Karpas-422 (cell line): Measurements from ENCODE around the gene GATA1. TPM values are rescaled to one million over a fixed set of nuclear protein-coding genes. Genes with fewer than 3 reads are reported as not detected.

Source experiments
- DNase-seq: peaks from one replicate; pipeline ENCODE4 v3.0.0-alpha.2; 2015
- H2AFZ ChIP-seq: fragments of 200-600 bp; sonication (generic); 2 replicates; pipeline ENCODE4 v1.6.1; 2014; ENCODE audit warnings: antibody characterized with exemption, low read length, mixed read lengths
- H3K27ac ChIP-seq: fragments of 200-600 bp; sonication (generic); 2 replicates; pipeline ENCODE4 v1.5.1; 2014; ENCODE audit warnings: mild to moderate bottlenecking, low read length, moderate library complexity
- H3K27me3 ChIP-seq: fragments of 200-600 bp; sonication (generic); 2 replicates; pipeline ENCODE4 v1.6.1; 2014; ENCODE audit warnings: low read length, mixed read lengths
- H3K36me3 ChIP-seq: fragments of 200-600 bp; sonication (generic); 2 replicates; pipeline ENCODE4 v1.6.1; 2014; ENCODE audit warnings: low read length, mixed read lengths; ENCODE audit not compliant: insufficient read depth
- H3K4me1 ChIP-seq: fragments of 200-600 bp; sonication (generic); 2 replicates; pipeline ENCODE4 v1.6.1; 2014; ENCODE audit warnings: mild to moderate bottlenecking, low read length, mixed read lengths
- H3K4me2 ChIP-seq: fragments of 200-600 bp; sonication (generic); 2 replicates; pipeline ENCODE4 v1.6.1; 2014; ENCODE audit warnings: low read length, low read depth, mild to moderate bottlenecking; ENCODE audit not compliant: poor library complexity, severe bottlenecking
- H3K4me3 ChIP-seq: fragments of 200-600 bp; sonication (generic); 2 replicates; pipeline ENCODE4 v1.5.1; 2014; ENCODE audit warnings: mild to moderate bottlenecking, antibody characterized with exemption, low read length, mixed read lengths
- H3K79me2 ChIP-seq: fragments of 200-600 bp; sonication (generic); 2 replicates; pipeline ENCODE4 v1.6.1; 2014; ENCODE audit warnings: mild to moderate bottlenecking, low read length, mixed read lengths
- H3K9ac ChIP-seq: fragments of 200-600 bp; sonication (generic); 2 replicates; pipeline ENCODE4 v1.6.0; 2014; ENCODE audit warnings: low read length
- H3K9me2 ChIP-seq: fragments of 200-600 bp; sonication (generic), shearing (Covaris generic); replicated peaks from 2 replicates; pipeline ENCODE4 v1.6.0; 2014; ENCODE audit warnings: mild to moderate bottlenecking, low read length, moderate library complexity; ENCODE audit not compliant: insufficient read depth
- H3K9me3 ChIP-seq: fragments of 300-700, 200-600 bp; sonication (generic); 2 replicates; pipeline ENCODE4 v1.6.1; 2014; ENCODE audit warnings: low read length, mixed read lengths
- H4K20me1 ChIP-seq: fragments of 200-600 bp; sonication (generic); 2 replicates; pipeline ENCODE4 v1.6.1; 2014; ENCODE audit warnings: mild to moderate bottlenecking, antibody characterized with exemption, low read length, low read depth; ENCODE audit not compliant: insufficient read depth
- total RNA-seq: library from RNA; depleted of rRNA; stranded (reverse); fragments of >200 nt; shearing (Covaris generic); gene quantifications from 2 replicates; pipeline ENCODE4 v1.2.3, GENCODE V29; 2014; ENCODE audit warnings: low replicate concordance

GATA1 gene
- total RNA-seq, 1 experiment from 2014 or later = not detected

GRCh38 chrX:48776818-48777439 is 9.5 kb upstream of the GATA1 start:
- no peak for DNase-seq
- H3K4me2 ChIP-seq = no peak overlapping the region
- no peak overlapping the region for H3K27ac ChIP-seq

GRCh38 chrX:48779399-48779798 is 7.0 kb upstream of the GATA1 start:
- Histone ChIP-seq H3K9me3 (no peaks in the 10 kb centered on the region), H3K4me3 (no peak overlapping the region), H3K4me2 (no peak overlapping the region), H2AFZ (no peak overlapping the region), H3K9ac (no peak overlapping the region), H4K20me1 (no peaks in the 10 kb centered on the region), H3K36me3 (no peaks in the 10 kb centered on the region), H3K27me3 (no peaks in the 10 kb centered on the region), H3K79me2 (no peaks in the 10 kb centered on the region), H3K4me1 (no peaks in the 10 kb centered on the region), H3K9me2 (no peaks in the 10 kb centered on the region), H3K27ac (no peak overlapping the region)
- DNase-seq = no peak

More at GRCh38 chrX:48776818-48777439, 9.5 kb upstream of the GATA1 start:
- Histone ChIP-seq H3K9me3 (no peaks in the 10 kb centered on the region), H2AFZ (no peak overlapping the region), H4K20me1 (no peaks in the 10 kb centered on the region), H3K9me2 (no peaks in the 10 kb centered on the region), H3K79me2 (no peaks in the 10 kb centered on the region), H3K27me3 (no peaks in the 10 kb centered on the region), H3K4me1 (no peaks in the 10 kb centered on the region), H3K36me3 (no peaks in the 10 kb centered on the region), H3K4me3 (no peak overlapping the region), H3K9ac (no peak overlapping the region)

- Histone ChIP-seq H3K36me3 (no peaks in the 10 kb centered on the region), H3K9me3 (no peaks in the 10 kb centered on the region), H4K20me1 (no peaks in the 10 kb centered on the region), H2AFZ (no peak overlapping the region), H3K27ac (no peak overlapping the region), H3K9me2 (no peaks in the 10 kb centered on the region), H3K27me3 (no peaks in the 10 kb centered on the region), H3K4me2 (no peak overlapping the region), H3K4me1 (no peaks in the 10 kb centered on the region), H3K79me2 (no peaks in the 10 kb centered on the region), H3K4me3 (no peak overlapping the region), H3K9ac (no peak overlapping the region)
- no peak for DNase-seq
Observed at GRCh38 chrX:48781705-48782104, 4.7 kb upstream of the GATA1 start.

GRCh38 chrX:48782216-48782615 is 4.2 kb upstream of the GATA1 start:
- no peak overlapping the region for H3K9ac ChIP-seq
- no peak overlapping the region for H2AFZ ChIP-seq
- H4K20me1 ChIP-seq = no peaks in the 10 kb centered on the region

GRCh38 chrX:48782795-48783194 is 3.6 kb upstream of the GATA1 start:
- Histone ChIP-seq H3K36me3 (no peaks in the 10 kb centered on the region), H3K4me2 (no peak overlapping the region), H3K4me3 (no peak overlapping the region), H3K79me2 (no peaks in the 10 kb centered on the region), H3K9me3 (no peaks in the 10 kb centered on the region), H3K9me2 (no peaks in the 10 kb centered on the region), H3K9ac (no peak overlapping the region), H3K4me1 (no peaks in the 10 kb centered on the region), H2AFZ (no peak overlapping the region), H3K27ac (no peak overlapping the region), H4K20me1 (no peaks in the 10 kb centered on the region), H3K27me3 (no peaks in the 10 kb centered on the region)
- DNase-seq = no peak

More at GRCh38 chrX:48782216-48782615, 4.2 kb upstream of the GATA1 start:
- Histone ChIP-seq H3K27ac (no peak overlapping the region), H3K79me2 (no peaks in the 10 kb centered on the region), H3K4me3 (no peak overlapping the region), H3K9me2 (no peaks in the 10 kb centered on the region), H3K36me3 (no peaks in the 10 kb centered on the region), H3K9me3 (no peaks in the 10 kb centered on the region), H3K27me3 (no peaks in the 10 kb centered on the region), H3K4me2 (no peak overlapping the region), H3K4me1 (no peaks in the 10 kb centered on the region)
- DNase-seq = no peak

GRCh38 chrX:48784726-48785125 is 1.7 kb upstream of the GATA1 start:
- Histone ChIP-seq H3K9me3 (no peaks in the 10 kb centered on the region), H3K4me3 (no peak overlapping the region), H3K27me3 (no peaks in the 10 kb centered on the region), H2AFZ (no peak overlapping the region), H3K9me2 (no peaks in the 10 kb centered on the region), H3K4me1 (no peaks in the 10 kb centered on the region), H3K36me3 (no peaks in the 10 kb centered on the region), H3K27ac (no peak overlapping the region), H3K79me2 (no peaks in the 10 kb centered on the region), H3K4me2 (no peak overlapping the region), H4K20me1 (no peaks in the 10 kb centered on the region), H3K9ac (no peak overlapping the region)
- DNase-seq = no peak

- Histone ChIP-seq H3K36me3 (no peaks in the 10 kb centered on the region), H3K79me2 (no peaks in the 10 kb centered on the region), H3K9ac (no peak overlapping the region), H4K20me1 (no peaks in the 10 kb centered on the region), H3K4me1 (no peaks in the 10 kb centered on the region), H3K27me3 (no peaks in the 10 kb centered on the region), H3K4me3 (no peak overlapping the region), H2AFZ (no peak overlapping the region), H3K4me2 (no peak overlapping the region), H3K9me3 (no peaks in the 10 kb centered on the region), H3K9me2 (no peaks in the 10 kb centered on the region), H3K27ac (no peak overlapping the region)
- no peak for DNase-seq
Observed at GRCh38 chrX:48785186-48785539, 1.2 kb upstream of the GATA1 start.

GRCh38 chrX:48785540-48786214 is 713 bp upstream of the GATA1 start:
- no peak overlapping the region for H3K9ac ChIP-seq
- H4K20me1 ChIP-seq = no peaks in the 10 kb centered on the region
- H3K4me2 ChIP-seq = no peak overlapping the region
- H3K36me3 ChIP-seq = no peaks in the 10 kb centered on the region
- H3K4me1 ChIP-seq = no peaks in the 10 kb centered on the region
- no peaks in the 10 kb centered on the region for H3K27me3 ChIP-seq
- DNase-seq = no peak
- H3K4me3 ChIP-seq = no peak overlapping the region
- H3K27ac ChIP-seq = no peak overlapping the region
- no peaks in the 10 kb centered on the region for H3K79me2 ChIP-seq
- H3K9me3 ChIP-seq = no peaks in the 10 kb centered on the region
- H3K9me2 ChIP-seq = no peaks in the 10 kb centered on the region
- no peak overlapping the region for H2AFZ ChIP-seq
